Epithelial cell of alveolus of lung (primary cell): ENCODE measurements around the gene MAP4K5. TPM values are rescaled to one million over a fixed set of nuclear protein-coding genes. Genes with fewer than 3 reads are reported as not detected.

Experiments
- total RNA-seq: library from RNA; depleted of rRNA; stranded (reverse); fragments of >200 nt; gene quantifications from 2 replicates; pipeline ENCODE4 v1.2.1, GENCODE V29; 2015

Gene MAP4K5
- total RNA-seq: 14.9 and 65.7 TPM in 2 replicates

DNA sequence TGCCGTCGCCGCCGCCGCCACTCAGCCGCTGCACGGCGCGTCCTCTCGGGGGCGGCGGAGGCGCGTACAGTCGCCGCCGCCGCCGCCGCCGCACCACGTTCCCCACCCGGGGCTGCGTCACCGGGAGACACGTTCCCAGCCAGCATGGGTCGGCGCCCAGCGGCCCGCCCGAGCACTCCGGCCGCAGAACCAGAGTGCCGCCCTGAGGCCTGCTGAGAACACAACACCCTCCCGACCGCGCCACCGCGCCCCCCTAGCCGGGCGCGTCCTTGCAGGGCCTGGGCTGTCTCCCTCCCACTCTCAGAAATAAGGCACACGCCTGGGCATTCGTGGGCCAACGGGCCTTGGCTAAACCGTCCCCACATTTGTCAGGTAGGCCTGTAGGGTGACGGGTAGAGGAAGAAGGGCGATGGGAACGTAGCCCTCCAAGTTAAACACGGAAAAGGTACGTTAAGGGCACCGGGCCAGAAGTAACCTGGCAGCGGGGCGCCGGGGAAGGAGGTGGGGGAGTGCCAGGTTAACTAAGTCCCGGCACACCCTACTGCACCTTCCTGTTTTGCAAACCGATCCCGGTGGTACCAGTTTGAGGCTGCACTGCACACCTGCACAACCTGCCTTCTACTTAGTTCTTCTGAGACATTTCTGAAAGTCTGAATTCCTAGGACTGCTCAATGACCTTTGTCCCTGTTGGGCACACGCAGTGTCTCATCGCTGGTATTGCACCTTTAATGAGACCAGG, at the start of gene MAP4K5:
TSS of gene MAP4K5 (minus strand) at position 68 of the 739 bp plus-strand sequence. CDS start 520 bp downstream, outside the sequence.

DNA sequence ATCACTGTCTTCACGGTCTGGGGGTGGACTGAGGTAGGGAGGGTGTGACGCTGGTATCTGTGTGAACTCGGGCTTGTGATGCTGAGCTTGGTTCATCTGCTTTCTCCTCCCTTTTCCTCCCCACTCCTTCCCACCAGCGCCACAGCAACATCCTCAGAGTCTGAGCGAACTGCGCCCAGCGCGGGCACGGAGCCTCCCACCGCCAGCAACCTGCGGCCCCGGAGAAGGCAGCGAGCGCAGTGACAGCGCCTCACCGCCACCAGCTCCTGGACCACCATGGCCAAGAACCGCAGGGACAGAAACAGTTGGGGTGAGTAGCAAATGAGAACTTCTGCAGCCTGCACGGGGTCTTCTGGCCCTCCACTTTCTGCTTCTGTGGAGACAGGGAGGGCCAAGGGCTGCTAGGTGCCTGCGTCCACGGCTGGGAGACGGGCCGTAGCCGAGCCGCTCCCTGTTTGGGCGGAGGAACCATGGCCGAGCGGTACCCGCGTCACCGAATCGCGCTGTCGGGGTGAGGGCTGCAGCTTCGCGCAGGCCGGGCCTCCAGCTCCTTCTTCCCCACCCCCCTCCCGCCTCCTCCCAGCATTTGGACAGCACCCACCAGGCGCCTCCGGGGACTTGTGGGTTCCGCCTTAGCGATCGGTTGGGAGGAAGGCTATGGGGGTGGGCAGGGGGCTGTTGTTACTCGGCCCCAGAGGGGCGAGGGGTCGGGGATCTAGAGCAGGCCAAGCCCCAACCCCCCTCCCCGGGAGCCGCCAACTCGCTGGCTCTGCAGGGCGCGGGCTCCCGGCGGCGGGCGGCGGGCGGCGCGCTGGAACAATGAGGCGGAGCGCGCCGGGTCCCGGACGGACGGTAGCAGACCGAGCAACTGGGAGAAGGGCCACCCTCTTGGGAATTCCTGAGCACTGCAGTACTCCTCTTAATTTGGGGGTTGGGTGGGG, 27.9 kb upstream of the MAP4K5 start, which contains the start of gene ATL1:
TSS of gene ATL1 (plus strand) at position 156 of the 941 bp plus-strand sequence. CDS start at position 277, 121 bp downstream.

DNA sequence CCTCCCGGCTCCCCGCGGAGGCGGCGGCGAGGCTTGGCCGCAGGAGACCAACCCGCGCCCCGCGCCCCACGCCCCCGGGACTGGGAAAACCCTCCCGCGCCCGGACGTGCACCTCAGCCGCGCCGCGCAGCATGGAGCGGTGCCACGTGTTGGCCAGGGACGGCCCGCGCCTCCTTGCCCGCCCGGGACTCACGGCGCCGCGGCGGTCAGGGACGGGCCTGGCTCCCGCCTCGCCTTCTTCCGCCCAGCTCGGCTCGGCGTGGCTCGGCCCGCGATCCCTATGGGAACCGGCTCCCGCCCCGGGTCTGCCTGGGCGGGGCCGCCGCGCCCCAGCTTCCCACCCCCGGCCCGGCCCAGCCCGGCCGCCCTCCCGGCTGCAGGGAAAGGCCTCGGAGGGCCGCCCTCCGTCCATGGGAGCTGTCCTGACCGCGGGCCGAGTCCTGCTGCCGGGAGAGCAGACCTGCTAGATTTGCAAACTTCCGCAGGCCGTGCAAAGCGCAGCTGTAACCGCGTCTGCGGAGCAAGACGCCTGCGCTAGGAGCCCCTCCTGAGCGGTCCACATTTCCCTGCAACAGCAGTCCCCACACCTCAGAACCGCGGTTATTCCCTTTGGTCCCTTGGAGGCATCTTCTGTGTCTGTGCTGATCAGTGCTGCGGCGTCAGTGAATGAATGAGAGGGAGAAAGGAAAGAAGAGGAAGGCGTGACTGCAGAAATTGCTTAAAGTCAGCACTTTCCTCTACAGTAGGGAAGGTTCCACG, 135.6 kb downstream of the MAP4K5 start, which contains the start of gene CDKL1:
TSS of gene CDKL1 (minus strand) at position 251 of the 759 bp plus-strand sequence. CDS start 1,013 bp downstream, outside the sequence.

Other genes with a start within 250 kb of the MAP4K5 start
- 3.6 and 5.8 TPM in 2 replicates for gene L2HGDH, start 220.3 kb downstream of the MAP4K5 start, total RNA-seq
- 5.8 and 7.3 TPM in 2 replicates for gene DMAC2L, start 220.2 kb downstream of the MAP4K5 start, total RNA-seq
- 1.4 and 2.3 TPM in 2 replicates for gene CDKL1, start 135.7 kb downstream of the MAP4K5 start, total RNA-seq
- gene ATL1, start 27.6 kb upstream of the MAP4K5 start, total RNA-seq: 1.2 and 7.1 TPM in 2 replicates
- 30.5 and 37.4 TPM in 2 replicates for gene SAV1, start 135.7 kb upstream of the MAP4K5 start, total RNA-seq